Endodermal cell (in vitro differentiated cells): ENCODE data around the gene NBAS. TPM values are rescaled to one million over a fixed set of nuclear protein-coding genes. Genes with fewer than 3 reads are reported as not detected.

Experiments used
- DNase-seq: peaks from one replicate; pipeline ENCODE4 v3.0.0-alpha.2; 2017
- H3K27ac ChIP-seq: 2 replicates; pipeline ENCODE4 v1.5.1; 2013; ENCODE audit warnings: mild to moderate bottlenecking, low read depth, low read length, moderate library complexity
- H3K27me3 ChIP-seq: 2 replicates; pipeline ENCODE4 v1.6.1; 2013; ENCODE audit warnings: mild to moderate bottlenecking, low read length, moderate library complexity; ENCODE audit not compliant: insufficient read depth, control insufficient read depth, poor library complexity, severe bottlenecking
- H3K36me3 ChIP-seq: 2 replicates; pipeline ENCODE4 v1.7.0; 2013; ENCODE audit warnings: mild to moderate bottlenecking, low read length, moderate library complexity; ENCODE audit not compliant: control insufficient read depth, insufficient read depth
- H3K4me1 ChIP-seq: one replicate; pipeline ENCODE4 v1.7.0; 2013; ENCODE audit warnings: low read length; ENCODE audit not compliant: control insufficient read depth, insufficient read depth
- H3K4me3 ChIP-seq: 2 replicates; pipeline ENCODE4 v1.5.1; 2013; ENCODE audit warnings: mild to moderate bottlenecking, low read length, moderate library complexity
- H3K9ac ChIP-seq: 2 replicates; pipeline ENCODE4 v1.6.1; 2013; ENCODE audit warnings: mild to moderate bottlenecking, low read length, moderate library complexity; ENCODE audit not compliant: poor library complexity, severe bottlenecking; ENCODE audit errors: extremely low read depth
- H3K9me3 ChIP-seq: 2 replicates; pipeline ENCODE4 v1.6.1; 2013; ENCODE audit warnings: mild to moderate bottlenecking, low read length, moderate library complexity; ENCODE audit not compliant: control insufficient read depth
- H3K27ac Mint-ChIP-seq: 2 replicates; pipeline ENCODE4 v1.8.0; 2020; ENCODE audit warnings: mixed read lengths
- H3K27me3 Mint-ChIP-seq: 2 replicates; pipeline ENCODE4 v1.8.0; 2021; ENCODE audit warnings: mild to moderate bottlenecking, mixed read lengths; ENCODE audit not compliant: insufficient read depth
- H3K36me3 Mint-ChIP-seq: 2 replicates; pipeline ENCODE4 v1.8.0; 2020; ENCODE audit warnings: low read depth, mixed read lengths
- H3K4me1 Mint-ChIP-seq: 2 replicates; pipeline ENCODE4 v1.8.0; 2020; ENCODE audit warnings: mixed read lengths
- H3K4me3 Mint-ChIP-seq: 2 replicates; pipeline ENCODE4 v1.8.0; 2020; ENCODE audit warnings: mild to moderate bottlenecking, moderate library complexity, mixed read lengths
- H3K9me3 Mint-ChIP-seq: 2 replicates; pipeline ENCODE4 v1.8.0; 2020; ENCODE audit warnings: mild to moderate bottlenecking, mixed read lengths
- WGBS, 2 experiments: methylation state at CpG; one replicate each; pipeline versions ENCODE4 v1.1.5 to v1.1.7; 2013; ENCODE audit warnings: missing lambda C conversion rate in 2 of 2, mixed read lengths in 1 of 2; ENCODE audit not compliant: insufficient coverage in 1 of 2, insufficient read length in 1 of 2; 5-methylcytosine and 5-hydroxymethylcytosine counted together
- total RNA-seq, 2 donors: library from RNA; stranded (reverse); fragmentation: NEBNext Ultra II Directional in 1 of 2; extraction: Animal tissue kit (Norgen Biotek cat#: 25700) in 1 of 2; gene quantifications; 2 replicates in 1 of 2; 3 replicates in 1 of 2; pipeline ENCODE4 v1.2.1, GENCODE V29; 2021
- TF ChIP-seq, protein P1 (sequence below): fragments of 200-600 bp; sonication (generic); conservative IDR thresholded peaks from 2 replicates; pipeline ENCODE4 v1.5.0; 2021; ENCODE audit warnings: antibody characterized with exemption, mild to moderate bottlenecking

The NBAS gene
- total RNA-seq, 2 donors from 2014 or later = 47.4 to 54.7 TPM

DNA sequence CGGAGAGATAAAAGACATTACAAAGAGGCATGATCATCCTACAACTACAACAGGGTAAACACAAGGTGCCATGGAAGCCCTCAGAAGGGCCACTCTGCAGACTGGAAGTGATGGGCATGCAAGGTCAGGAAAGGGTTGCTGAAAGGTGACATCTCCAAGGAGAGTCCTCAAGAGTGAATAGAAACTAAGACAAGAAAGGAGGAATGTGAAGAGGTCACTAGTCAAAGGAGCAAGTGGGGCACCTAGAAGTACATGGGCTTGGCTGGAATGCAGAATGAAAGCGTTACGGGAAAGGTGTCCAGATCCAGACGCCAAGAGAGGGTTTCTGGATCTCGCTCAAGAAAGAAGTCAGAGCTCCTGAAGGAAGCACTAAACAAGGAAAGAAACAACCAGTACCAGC lies 314.3 kb downstream of the NBAS start:
- peaks cover 22% of the 10 kb centered on the region for H3K9me3 Mint-ChIP-seq
- H3K27me3 Mint-ChIP-seq = no peaks in the 10 kb centered on the region
- DNase-seq = no peak
- Histone ChIP-seq H3K27ac (no peak overlapping the region), H3K4me1 (no peaks in the 10 kb centered on the region), H3K9ac (no peak overlapping the region), H3K36me3 (no peaks in the 10 kb centered on the region), H3K4me3 (no peak overlapping the region), H3K9me3 (peaks cover 10% of the 10 kb centered on the region), H3K27me3 (no peaks in the 10 kb centered on the region)
- 93 to 96% methylated on average over 3 to 5 of the region's 5 CpGs for WGBS, 2 experiments
- TF ChIP-seq, protein P1, sequence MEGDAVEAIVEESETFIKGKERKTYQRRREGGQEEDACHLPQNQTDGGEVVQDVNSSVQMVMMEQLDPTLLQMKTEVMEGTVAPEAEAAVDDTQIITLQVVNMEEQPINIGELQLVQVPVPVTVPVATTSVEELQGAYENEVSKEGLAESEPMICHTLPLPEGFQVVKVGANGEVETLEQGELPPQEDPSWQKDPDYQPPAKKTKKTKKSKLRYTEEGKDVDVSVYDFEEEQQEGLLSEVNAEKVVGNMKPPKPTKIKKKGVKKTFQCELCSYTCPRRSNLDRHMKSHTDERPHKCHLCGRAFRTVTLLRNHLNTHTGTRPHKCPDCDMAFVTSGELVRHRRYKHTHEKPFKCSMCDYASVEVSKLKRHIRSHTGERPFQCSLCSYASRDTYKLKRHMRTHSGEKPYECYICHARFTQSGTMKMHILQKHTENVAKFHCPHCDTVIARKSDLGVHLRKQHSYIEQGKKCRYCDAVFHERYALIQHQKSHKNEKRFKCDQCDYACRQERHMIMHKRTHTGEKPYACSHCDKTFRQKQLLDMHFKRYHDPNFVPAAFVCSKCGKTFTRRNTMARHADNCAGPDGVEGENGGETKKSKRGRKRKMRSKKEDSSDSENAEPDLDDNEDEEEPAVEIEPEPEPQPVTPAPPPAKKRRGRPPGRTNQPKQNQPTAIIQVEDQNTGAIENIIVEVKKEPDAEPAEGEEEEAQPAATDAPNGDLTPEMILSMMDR = no peak
- peaks cover 6% of the 10 kb centered on the region for H3K4me1 Mint-ChIP-seq
- peaks cover 24% of the 10 kb centered on the region for H3K36me3 Mint-ChIP-seq
- no peak overlapping the region for H3K27ac Mint-ChIP-seq
- H3K4me3 Mint-ChIP-seq = no peak overlapping the region

DNA sequence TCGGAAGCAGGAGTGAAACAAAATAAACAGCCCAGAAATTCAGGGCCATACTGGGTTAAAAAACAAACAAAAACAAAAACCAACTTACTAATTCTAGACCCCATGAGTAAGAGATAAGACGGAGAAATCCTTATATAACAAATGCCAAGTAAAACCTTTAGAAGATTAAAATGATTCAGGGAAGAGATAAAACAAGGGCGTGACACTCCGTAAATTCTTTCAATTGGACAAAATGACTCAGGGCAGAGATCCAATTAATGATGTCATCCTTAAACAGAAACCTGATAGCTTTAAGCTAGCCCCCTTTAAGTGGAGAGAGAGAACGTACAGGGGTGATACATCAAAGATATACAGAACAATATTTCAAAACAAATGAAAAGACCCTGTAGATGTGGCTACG lies 317.4 kb downstream of the NBAS start:
- Histone ChIP-seq H3K4me3 (no peak overlapping the region), H3K9me3 (no peaks in the 10 kb centered on the region), H3K4me1 (no peaks in the 10 kb centered on the region), H3K9ac (no peak overlapping the region), H3K27ac (no peak overlapping the region), H3K36me3 (no peaks in the 10 kb centered on the region), H3K27me3 (no peaks in the 10 kb centered on the region)
- peaks cover 3% of the 10 kb centered on the region for H3K36me3 Mint-ChIP-seq
- no peak overlapping the region for H3K4me3 Mint-ChIP-seq
- no peak overlapping the region for H3K27ac Mint-ChIP-seq
- no peaks in the 10 kb centered on the region for H3K9me3 Mint-ChIP-seq
- no peaks in the 10 kb centered on the region for H3K27me3 Mint-ChIP-seq
- TF ChIP-seq, protein P1 = no peak
- DNase-seq = no peak
- peaks cover 6% of the 10 kb centered on the region for H3K4me1 Mint-ChIP-seq
- WGBS, 2 experiments = 82% methylated on average over 6 of the region's 6 CpGs; no CpG with 5 or more reads in 1 of the 2 experiments

- Histone ChIP-seq H3K27me3 (no peaks in the 10 kb centered on the region), H3K4me1 (no peaks in the 10 kb centered on the region), H3K36me3 (no peaks in the 10 kb centered on the region), H3K9me3 (no peaks in the 10 kb centered on the region), H3K9ac (no peak overlapping the region), H3K27ac (no peak overlapping the region), H3K4me3 (no peak overlapping the region)
- TF ChIP-seq, protein P1 = no peak
- no peak for DNase-seq
- H3K36me3 Mint-ChIP-seq = peaks cover 5% of the 10 kb centered on the region
- H3K27ac Mint-ChIP-seq = no peak overlapping the region
- no peaks in the 10 kb centered on the region for H3K9me3 Mint-ChIP-seq
- no peaks in the 10 kb centered on the region for H3K27me3 Mint-ChIP-seq
- 90% methylated on average over 3 of the region's 3 CpGs; no CpG with 5 or more reads in 1 of the 2 experiments for WGBS, 2 experiments
- H3K4me3 Mint-ChIP-seq = no peak overlapping the region
- peaks cover 6% of the 10 kb centered on the region for H3K4me1 Mint-ChIP-seq
Observed at GRCh38 chr2:15242936-15243461, 318.1 kb downstream of the NBAS start.
